Inflammatory macrophage treated with lipopolysaccharide for 1 hour (primary cell): ENCODE data around the gene PXN.
"Not testable (repeated sequence)": the region's sequence is repeated elsewhere in the genome, so short reads cannot be mapped to it uniquely, and the experiment has no call there.

Experiments used
- DNase-seq, 2 donors: peaks; one replicate each; pipeline ENCODE4 v3.0.0-alpha.2; 2020 to 2022

The PXN gene

GRCh38 chr12:120261951-120262851 is 3.3 kb downstream of the PXN start:
- no peak for DNase-seq

- no peak for DNase-seq
These were observed 4.9 kb downstream of the PXN start for GRCh38 chr12:120260607-120261006.

GRCh38 chr12:120259418-120260202 is 5.9 kb downstream of the PXN start:
- DNase-seq: no peak

GRCh38 chr12:120258323-120258896 is 7.1 kb downstream of the PXN start:
- no peak for DNase-seq

- DNase-seq: no peak
These were observed 8.3 kb downstream of the PXN start for GRCh38 chr12:120257041-120257821.

- no peak for DNase-seq
These were observed 10.7 kb downstream of the PXN start for GRCh38 chr12:120254809-120255208.

- DNase-seq: peak; percentile 39 to 43
These were observed 12.2 kb downstream of the PXN start for GRCh38 chr12:120253313-120253712.

GRCh38 chr12:120252071-120252906 is 13.2 kb downstream of the PXN start:
- peak; percentile 57 to 61 for DNase-seq

- DNase-seq: not testable (repeated sequence)
These were observed 14.0 kb downstream of the PXN start for GRCh38 chr12:120251364-120252070.

- DNase-seq: no peak
These were observed 15.4 kb downstream of the PXN start for GRCh38 chr12:120249875-120250795.

GRCh38 chr12:120249266-120249874 is 16.2 kb downstream of the PXN start:
- DNase-seq: no peak

GRCh38 chr12:120247621-120248030 is 17.9 kb downstream of the PXN start:
- no peak for DNase-seq

GRCh38 chr12:120247183-120247582 is 18.3 kb downstream of the PXN start:
- no peak for DNase-seq

GRCh38 chr12:120246705-120247104 is 18.8 kb downstream of the PXN start:
- not testable (repeated sequence) for DNase-seq

GRCh38 chr12:120242971-120243699 is 22.4 kb downstream of the PXN start:
- DNase-seq: no peak

GRCh38 chr12:120242275-120242799 is 23.2 kb downstream of the PXN start:
- DNase-seq: no peak

GRCh38 chr12:120241561-120242274 is 23.8 kb downstream of the PXN start:
- DNase-seq: no peak

GRCh38 chr12:120240495-120240833 is 25.1 kb downstream of the PXN start:
- DNase-seq: no peak
